Measurements from ENCODE around the gene CELA3A. TPM values are rescaled to one million over a fixed set of nuclear protein-coding genes. Genes with fewer than 3 reads are reported as not detected.
"Not testable (repeated sequence)": the region's sequence is repeated elsewhere in the genome, so short reads cannot be mapped to it uniquely, and the experiment has no call there.

Gene CELA3A
- total RNA-seq, 1 experiment from 2014 or later = not detected

GRCh38 chr1:22018583-22019559 is 17.4 kb downstream of the CELA3A start:
- peak; percentile 80 for DNase-seq (ENCODE audit: low spot score)

DNA sequence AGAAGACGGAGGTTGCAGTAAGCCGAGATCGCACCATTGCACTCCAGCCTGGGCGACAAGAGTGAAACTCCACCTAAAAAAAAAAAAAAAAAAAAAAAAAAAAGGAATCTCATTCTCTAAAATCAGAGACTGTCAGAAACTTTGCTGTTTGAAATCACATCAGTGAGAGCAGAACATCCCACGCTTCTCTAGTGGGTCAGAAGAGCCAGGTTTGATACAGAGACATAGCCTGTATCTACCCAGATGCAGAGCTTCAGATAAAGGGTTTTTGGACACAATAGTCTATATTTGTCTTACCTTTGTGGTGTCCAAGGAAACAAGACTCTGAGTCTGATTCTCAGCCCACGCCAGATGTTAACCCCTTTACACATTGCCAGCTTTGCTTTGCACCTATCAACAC is 19.6 kb downstream of the CELA3A start:
- DNase-seq (ENCODE audit: low spot score) = no peak

DNA sequence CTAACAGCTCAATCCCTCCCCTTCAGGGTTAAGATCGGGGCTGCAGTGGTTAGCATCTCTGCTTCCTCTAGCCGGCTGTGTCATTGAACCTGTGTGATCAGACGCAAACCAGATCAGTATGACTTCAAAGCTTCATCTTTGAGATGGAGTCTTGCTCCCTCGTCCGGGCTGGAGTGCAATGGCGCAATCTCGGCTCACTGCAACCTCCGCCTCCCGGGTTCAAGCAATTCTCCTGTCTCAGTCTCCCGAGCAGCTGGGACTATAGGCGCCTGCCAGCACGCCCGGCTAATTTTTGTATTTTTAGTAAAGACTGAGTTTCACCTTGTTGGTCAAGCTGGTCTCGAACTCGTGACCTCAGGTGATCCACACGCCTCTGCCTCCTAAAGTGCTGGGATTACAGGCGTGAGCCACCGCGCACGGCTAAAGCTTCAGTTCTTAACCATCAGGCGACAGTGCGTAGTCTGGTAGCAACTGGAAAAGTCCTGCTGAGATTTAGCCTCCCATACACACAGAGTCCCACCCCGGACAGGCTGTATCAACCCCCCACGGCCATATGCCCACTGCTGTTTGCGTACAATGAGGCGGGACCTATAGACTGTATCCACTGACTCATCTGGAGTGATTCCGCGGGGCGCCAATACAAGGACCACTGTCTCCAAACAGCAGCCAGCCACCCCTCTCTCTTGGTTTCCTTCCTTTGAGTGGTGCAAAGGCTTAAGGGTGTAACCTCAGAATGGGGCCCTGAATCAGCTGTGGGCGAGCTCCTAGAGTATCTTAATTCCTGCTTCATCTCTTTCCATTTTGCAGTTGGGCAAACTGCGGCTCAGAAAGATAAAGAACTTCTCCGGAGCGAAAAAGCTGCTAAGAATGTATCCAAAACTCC is 23.3 kb downstream of the CELA3A start:
- peak; percentile 66 for DNase-seq (ENCODE audit: low spot score)

DNA sequence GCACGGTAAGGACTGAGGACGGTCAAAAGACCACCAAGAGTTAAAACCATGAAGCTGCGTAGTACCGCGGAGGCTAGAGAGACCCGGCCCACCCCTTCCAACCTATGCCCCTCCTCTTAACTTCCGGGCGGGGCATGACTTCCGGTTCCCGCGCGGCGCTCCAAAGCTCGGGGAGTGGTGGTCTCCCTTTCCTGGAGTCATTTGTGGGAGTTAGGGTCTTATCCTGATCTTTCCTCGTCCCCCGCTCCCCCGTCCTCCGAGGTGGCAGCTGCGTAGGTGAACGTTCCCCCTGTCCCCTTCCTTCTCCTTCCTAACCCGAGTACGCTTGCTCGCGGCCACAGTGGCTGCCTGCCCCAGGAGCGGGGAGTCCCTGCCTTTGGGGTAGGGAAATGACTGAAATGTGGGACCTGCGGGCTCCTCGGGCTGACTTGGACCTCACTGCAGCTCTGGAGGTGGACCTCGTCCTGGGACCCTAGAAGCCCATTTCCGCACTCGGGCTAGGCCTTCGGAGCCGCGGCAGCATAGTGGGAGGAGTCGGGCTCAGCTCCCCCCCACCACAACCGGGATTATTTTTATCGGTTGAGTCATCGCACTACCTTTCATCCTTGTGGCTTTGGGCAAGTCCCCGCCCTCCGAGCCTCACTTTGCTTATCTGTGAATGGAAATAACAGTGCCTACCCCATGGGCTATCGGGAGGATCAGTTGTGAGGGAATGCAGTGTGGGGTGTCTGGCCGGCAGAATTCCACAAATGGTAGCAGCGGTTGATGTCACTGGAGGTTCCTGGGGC is 24.1 kb downstream of the CELA3A start:
- DNase-seq (ENCODE audit: low spot score) = peak; percentile 87

DNA sequence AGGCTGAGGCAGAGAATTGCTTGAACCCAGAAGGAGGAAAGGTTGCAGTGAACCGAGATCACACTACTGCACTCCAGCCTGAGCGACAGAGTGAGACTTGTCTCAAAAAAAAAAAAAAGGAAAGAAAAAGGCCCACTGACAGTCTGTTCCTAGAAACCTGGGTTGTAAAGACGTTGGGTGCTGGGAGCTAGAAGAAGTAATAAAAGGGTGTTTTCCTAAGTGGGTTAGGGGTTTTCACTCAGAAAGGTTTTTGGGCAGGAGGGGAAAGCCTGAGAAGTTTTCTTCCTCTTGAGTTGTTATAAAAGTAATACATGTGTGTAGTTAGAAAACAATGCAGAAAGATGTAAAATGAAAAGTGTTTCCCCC is 25.4 kb downstream of the CELA3A start:
- DNase-seq (ENCODE audit: low spot score) = no peak

DNA sequence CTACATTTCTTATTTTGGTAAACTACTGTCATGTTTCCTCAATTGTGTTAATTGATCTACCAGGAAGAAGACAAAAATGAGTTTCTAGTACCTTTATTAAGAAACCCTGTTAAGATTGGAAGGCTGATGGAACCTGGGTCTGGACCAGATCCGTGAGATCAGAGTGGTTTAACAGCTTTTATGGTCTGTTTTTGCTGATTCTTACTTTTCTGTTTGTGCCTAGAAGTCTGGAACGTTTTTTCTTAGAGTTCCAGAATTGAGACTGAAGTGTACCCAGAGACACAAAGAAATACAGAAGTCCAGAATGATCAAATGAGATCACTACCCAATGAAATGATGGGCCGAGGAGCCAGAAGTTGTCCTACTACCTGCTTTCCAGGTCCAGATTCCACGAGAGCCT is 28.6 kb downstream of the CELA3A start:
- no peak for DNase-seq (ENCODE audit: low spot score)

DNA sequence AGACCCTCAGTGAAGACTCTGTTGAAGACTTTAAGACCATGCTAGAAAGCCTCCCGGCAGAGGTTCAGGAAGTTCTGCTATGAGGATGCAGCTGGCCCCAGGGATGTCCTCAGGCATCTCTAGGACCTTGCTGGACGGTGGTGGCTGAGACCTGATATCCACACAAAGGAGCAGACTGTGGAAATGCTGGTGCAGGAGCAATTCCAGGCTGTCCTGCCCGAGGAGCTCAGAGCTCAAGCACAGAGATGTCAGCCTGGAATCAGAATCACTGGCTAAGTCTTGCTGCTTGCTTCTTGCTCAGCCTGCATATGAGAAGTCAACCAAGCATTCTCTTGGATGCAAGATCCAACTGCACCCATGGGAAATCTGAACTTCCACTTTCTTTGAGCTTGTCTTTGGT is 29.0 kb downstream of the CELA3A start:
- DNase-seq (ENCODE audit: low spot score) = no peak

DNA sequence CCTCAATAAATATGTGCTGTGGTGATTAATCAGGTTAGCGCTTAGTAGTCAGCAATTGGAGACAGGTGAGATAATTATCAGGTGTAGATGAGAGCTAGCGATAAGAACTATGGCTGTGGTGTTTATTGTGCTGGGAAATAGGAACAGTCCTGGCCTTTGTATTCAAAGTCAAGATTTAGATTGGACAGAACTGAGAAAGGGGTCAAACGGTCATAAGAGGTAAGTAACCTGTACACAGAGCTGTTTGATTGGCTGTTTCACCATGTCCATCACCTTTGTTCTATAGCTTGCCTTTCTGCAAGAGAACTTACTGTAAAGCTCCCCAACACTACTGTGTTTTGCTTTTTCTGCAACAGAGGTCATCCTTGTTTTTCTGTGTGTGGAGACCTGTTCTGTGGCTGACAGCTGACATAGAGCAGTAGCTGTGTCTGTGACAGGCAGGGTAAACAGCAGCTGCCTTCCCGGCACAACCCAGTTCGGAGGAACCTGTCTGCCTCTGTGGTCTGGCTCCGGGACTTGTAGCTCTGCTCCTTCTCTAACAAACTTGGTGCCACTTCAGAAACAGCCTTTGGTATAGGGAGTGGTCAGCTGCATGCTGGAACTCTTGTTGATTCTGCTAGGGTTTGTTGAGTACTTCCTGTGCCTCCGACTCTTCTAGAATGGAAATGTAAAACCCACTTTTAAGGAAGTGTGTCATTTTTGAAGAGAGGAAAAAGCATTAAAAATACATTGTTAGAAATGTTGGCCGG is 29.9 kb downstream of the CELA3A start:
- no peak for DNase-seq (ENCODE audit: low spot score)

DNA sequence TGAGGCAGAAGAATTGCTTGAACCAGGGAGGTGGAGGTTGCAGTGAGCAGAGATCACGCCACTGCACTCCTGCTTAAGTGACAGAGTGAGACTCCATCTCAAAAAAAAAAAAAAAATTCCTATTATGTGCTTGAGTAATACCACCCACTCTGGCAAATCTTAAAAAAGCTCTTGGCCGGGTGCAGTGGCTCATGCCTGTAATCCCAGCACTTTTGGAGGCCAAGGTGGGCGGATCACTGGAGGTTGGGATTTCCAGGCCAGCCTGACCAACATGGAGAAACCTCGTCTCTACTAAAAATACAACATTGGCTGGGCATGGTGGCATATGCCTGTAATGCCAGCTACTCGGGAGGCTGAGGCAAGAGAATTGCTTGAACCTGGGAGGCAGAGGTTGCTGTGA is 33.4 kb downstream of the CELA3A start:
- DNase-seq (ENCODE audit: low spot score) = not testable (repeated sequence)

GRCh38 chr1:22037520-22037919 is 36.1 kb downstream of the CELA3A start:
- no peak for DNase-seq (ENCODE audit: low spot score)

- no peak for DNase-seq (ENCODE audit: low spot score)
These were observed 36.6 kb downstream of the CELA3A start for GRCh38 chr1:22038036-22038435.

- peak; percentile 51 for DNase-seq (ENCODE audit: low spot score)
These were observed 38.3 kb downstream of the CELA3A start for GRCh38 chr1:22039594-22040285.

GRCh38 chr1:22040286-22040623 is 38.8 kb downstream of the CELA3A start:
- DNase-seq (ENCODE audit: low spot score) = no peak

DNA sequence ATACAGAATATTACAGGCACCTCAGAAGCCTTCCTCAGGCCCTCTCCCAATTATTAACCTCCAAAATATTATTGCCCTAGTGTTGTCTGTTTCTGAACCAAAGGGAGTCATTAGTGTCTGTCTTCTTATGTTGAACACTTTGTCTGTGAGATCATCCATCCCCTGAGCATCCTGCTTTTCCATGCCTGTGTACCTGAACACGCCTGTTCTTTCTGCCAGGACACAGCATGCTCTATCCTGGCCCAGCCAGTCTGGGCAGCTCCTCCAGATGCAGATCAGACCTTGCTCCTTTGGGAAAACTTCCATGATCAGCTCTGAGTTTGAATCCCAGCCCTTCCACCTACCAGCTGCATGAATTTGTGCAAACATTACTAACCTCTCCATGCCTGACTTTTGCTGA is 40.0 kb downstream of the CELA3A start:
- no peak for DNase-seq (ENCODE audit: low spot score)

GRCh38 chr1:22043198-22043769 is 41.8 kb downstream of the CELA3A start:
- DNase-seq (ENCODE audit: low spot score) = no peak

- DNase-seq (ENCODE audit: low spot score) = no peak
These were observed 43.4 kb downstream of the CELA3A start for GRCh38 chr1:22044690-22045420.

GRCh38 chr1:22045604-22046228 is 44.3 kb downstream of the CELA3A start:
- DNase-seq (ENCODE audit: low spot score) = no peak

- no peak for DNase-seq (ENCODE audit: low spot score)
These were observed 47.1 kb downstream of the CELA3A start for GRCh38 chr1:22048351-22049192.
